OCI-LY3 (cell line): Measurements from ENCODE around the gene MEF2C.

Experiments
- H2AFZ ChIP-seq: fragments of 200-600, 300-600 bp; shearing (Covaris generic); 2 replicates; pipeline ENCODE4 v1.6.0; 2014; ENCODE audit warnings: antibody characterized with exemption, low read depth, low read length
- H3K27ac ChIP-seq: fragments of 200-600, 300-600 bp; sonication (generic); 2 replicates; pipeline ENCODE4 v1.5.1; 2014; ENCODE audit warnings: mild to moderate bottlenecking, low read length, moderate library complexity, mixed read lengths
- H3K27me3 ChIP-seq: fragments of 200-600, 300-600 bp; sonication (generic); 2 replicates; pipeline ENCODE4 v1.6.1; 2014; ENCODE audit warnings: low read depth, low read length, mixed read lengths
- H3K36me3 ChIP-seq: fragments of 200-600, 300-600 bp; sonication (generic); replicated peaks from 2 replicates; pipeline ENCODE3; 2014; ENCODE audit warnings: low read depth, low read length, mixed read lengths
- H3K4me1 ChIP-seq: fragments of 300-600, 200-600 bp; sonication (generic); 2 replicates; pipeline ENCODE4 v1.6.1; 2014; ENCODE audit warnings: low read length, mixed read lengths
- H3K4me2 ChIP-seq: fragments of 200-600, 300-600 bp; sonication (generic); 2 replicates; pipeline ENCODE4 v1.6.1; 2014; ENCODE audit warnings: low read length, mixed read lengths
- H3K4me3 ChIP-seq: fragments of 300-600, 200-600 bp; sonication (generic); 2 replicates; pipeline ENCODE4 v1.5.1; 2014; ENCODE audit warnings: antibody characterized with exemption, mild to moderate bottlenecking, low read length, moderate library complexity
- H3K79me2 ChIP-seq: fragments of 300-600, 200-600 bp; shearing (Covaris generic); 2 replicates; pipeline ENCODE4 v1.6.1; 2014; ENCODE audit warnings: mild to moderate bottlenecking, low read length, mixed read lengths
- H3K9ac ChIP-seq: fragments of 300-600, 200-600 bp; shearing (Covaris generic); 2 replicates; pipeline ENCODE4 v1.6.0; 2014; ENCODE audit warnings: mild to moderate bottlenecking, low read length, moderate library complexity
- H3K9me3 ChIP-seq: fragments of 200-600, 300-600 bp; shearing (Covaris generic); 2 replicates; pipeline ENCODE4 v1.6.1; 2014; ENCODE audit warnings: low read length, mixed read lengths; ENCODE audit not compliant: insufficient read depth
- H4K20me1 ChIP-seq: fragments of 200-600, 300-600 bp; sonication (generic); 2 replicates; pipeline ENCODE4 v1.6.1; 2016; ENCODE audit warnings: low read length, mixed read lengths; ENCODE audit not compliant: insufficient read depth
- EZH2phosphoT487 ChIP-seq: fragments of 200-600 bp; shearing (Covaris generic); IDR thresholded peaks from 2 replicates; pipeline ENCODE4 v1.6.1; 2018; ENCODE audit warnings: antibody characterized with exemption, mixed run types, low read depth
- TF ChIP-seq, protein P1 (sequence below): fragments of 200-600, 300-600 bp; sonication (generic); IDR thresholded peaks from 2 replicates; pipeline ENCODE4 v1.5.1; 2014; ENCODE audit warnings: antibody characterized with exemption, low read length, low read depth

The MEF2C gene

DNA sequence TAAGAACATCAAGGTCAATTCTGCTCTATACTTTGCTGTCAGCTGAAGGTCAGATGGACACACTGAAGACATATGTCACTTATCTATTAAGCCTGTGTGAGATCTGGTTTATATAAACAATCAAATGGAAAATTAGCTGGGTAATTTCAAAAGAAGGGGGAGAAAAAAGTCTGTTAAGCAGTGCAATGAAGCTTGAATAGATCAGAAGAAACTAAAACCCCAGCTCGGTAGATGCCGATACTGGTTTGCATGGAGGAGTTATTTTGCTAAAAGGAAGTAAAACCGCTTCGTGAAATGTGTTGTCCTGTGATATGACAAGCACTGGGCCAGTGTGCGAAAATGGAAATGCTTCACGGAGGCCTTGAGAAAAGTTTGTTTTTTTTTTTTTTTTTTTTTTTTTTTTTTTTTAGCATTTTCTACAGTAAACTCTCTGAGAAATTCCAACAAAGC is 148.8 kb downstream of the MEF2C start:
- H3K79me2 ChIP-seq, result peaks cover 55% of the 10 kb centered on the region
- peaks cover 19% of the 10 kb centered on the region for H3K36me3 ChIP-seq
- H2AFZ ChIP-seq, result no peak overlapping the region
- TF ChIP-seq EZH2phosphoT487, result no peak
- TF ChIP-seq, protein P1, sequence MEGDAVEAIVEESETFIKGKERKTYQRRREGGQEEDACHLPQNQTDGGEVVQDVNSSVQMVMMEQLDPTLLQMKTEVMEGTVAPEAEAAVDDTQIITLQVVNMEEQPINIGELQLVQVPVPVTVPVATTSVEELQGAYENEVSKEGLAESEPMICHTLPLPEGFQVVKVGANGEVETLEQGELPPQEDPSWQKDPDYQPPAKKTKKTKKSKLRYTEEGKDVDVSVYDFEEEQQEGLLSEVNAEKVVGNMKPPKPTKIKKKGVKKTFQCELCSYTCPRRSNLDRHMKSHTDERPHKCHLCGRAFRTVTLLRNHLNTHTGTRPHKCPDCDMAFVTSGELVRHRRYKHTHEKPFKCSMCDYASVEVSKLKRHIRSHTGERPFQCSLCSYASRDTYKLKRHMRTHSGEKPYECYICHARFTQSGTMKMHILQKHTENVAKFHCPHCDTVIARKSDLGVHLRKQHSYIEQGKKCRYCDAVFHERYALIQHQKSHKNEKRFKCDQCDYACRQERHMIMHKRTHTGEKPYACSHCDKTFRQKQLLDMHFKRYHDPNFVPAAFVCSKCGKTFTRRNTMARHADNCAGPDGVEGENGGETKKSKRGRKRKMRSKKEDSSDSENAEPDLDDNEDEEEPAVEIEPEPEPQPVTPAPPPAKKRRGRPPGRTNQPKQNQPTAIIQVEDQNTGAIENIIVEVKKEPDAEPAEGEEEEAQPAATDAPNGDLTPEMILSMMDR, result no peak
- no peaks in the 10 kb centered on the region for H4K20me1 ChIP-seq
- no peaks in the 10 kb centered on the region for H3K9me3 ChIP-seq
- H3K4me3 ChIP-seq, result peak overlapping the region; percentile 27; the same call in 1 of the 2 replicates
- no peaks in the 10 kb centered on the region for H3K27me3 ChIP-seq
- H3K4me1 ChIP-seq, result peaks cover 93% of the 10 kb centered on the region
- peak overlapping the region; percentile 76 for H3K4me2 ChIP-seq
- H3K9ac ChIP-seq, result peak overlapping the region; percentile 97
- peak overlapping the region; percentile 100 for H3K27ac ChIP-seq

DNA sequence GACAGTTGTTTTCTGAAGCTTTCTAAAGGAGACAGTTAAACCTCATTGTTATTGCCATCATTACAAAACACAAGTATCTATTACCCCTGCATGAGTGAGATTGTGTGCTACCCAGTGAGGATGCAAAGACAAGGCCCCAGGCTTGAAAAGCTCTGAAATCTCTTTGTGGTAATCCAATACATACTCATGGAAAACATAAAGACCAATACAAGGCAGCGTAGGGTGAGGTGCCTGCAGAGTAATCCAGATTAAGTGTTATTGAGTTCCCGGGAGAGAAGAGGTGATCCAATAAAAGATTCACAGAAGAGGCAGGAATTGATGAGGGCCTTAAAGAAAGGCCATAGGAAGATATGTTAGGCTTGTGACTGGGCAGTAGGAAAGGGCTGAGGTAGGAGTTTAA is 150.1 kb downstream of the MEF2C start:
- Histone ChIP-seq H3K9ac (peak overlapping the region; percentile 97), H2AFZ (no peak overlapping the region), H3K36me3 (peaks cover 18% of the 10 kb centered on the region), H3K79me2 (peaks cover 42% of the 10 kb centered on the region), H4K20me1 (no peaks in the 10 kb centered on the region), H3K9me3 (no peaks in the 10 kb centered on the region), H3K4me1 (peaks cover 79% of the 10 kb centered on the region), H3K4me2 (peak overlapping the region; percentile 76), H3K27ac (peak overlapping the region; percentile 100), H3K27me3 (no peaks in the 10 kb centered on the region), H3K4me3 (peak overlapping the region; percentile 36; the same call in 1 of the 2 replicates)
- TF ChIP-seq EZH2phosphoT487, result no peak
- TF ChIP-seq, protein P1, result no peak

DNA sequence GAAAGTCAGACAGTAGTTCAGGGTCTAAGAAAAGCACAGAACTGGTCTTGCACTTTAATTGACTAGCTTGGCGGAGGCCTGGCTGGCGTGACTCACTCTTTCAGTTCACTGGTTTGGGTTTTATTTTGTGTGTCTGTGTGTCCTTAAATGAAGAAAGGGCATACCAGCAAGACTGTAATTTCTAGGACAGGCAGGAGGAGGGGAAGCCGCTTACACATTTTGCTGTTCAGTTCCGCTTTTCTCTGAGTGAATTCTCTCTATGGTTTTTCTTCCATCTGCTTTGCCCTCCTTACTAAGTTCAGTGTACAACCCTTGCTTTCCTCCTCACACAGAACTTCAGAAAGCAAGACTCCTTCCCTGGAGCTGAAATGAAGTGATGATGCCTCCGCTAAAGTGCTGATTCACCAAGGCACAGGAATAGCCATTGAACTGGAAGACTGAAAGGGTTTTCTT is 150.8 kb downstream of the MEF2C start:
- Histone ChIP-seq H3K79me2 (peaks cover 35% of the 10 kb centered on the region), H4K20me1 (no peaks in the 10 kb centered on the region), H3K36me3 (peaks cover 14% of the 10 kb centered on the region), H3K9me3 (no peaks in the 10 kb centered on the region), H3K4me1 (peaks cover 72% of the 10 kb centered on the region), H3K27ac (peak overlapping the region; percentile 100), H3K4me2 (peak overlapping the region; percentile 80), H3K9ac (peak overlapping the region; percentile 97), H2AFZ (no peak overlapping the region), H3K27me3 (no peaks in the 10 kb centered on the region), H3K4me3 (peak overlapping the region; percentile 56)
- TF ChIP-seq, protein P1, result no peak
- no peak for TF ChIP-seq EZH2phosphoT487

DNA sequence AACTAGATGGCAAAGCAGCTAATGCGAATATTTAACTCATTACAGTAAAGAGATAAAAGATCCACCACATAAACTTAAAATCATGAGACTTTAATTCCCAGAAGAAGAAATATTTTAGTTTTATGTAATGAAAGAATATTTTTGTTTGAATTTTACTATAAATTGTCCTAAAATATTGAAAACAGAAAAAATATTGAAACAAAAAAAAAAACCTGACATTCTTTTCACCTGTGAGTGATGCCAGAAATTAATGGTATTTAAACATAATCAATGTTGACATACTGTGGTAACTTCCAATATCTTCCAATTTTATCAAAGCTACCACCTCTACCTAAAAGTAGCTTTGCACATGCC is 153.2 kb downstream of the MEF2C start:
- Histone ChIP-seq H3K79me2 (peaks cover 24% of the 10 kb centered on the region), H3K27ac (peak overlapping the region; percentile 100), H3K4me2 (peak overlapping the region; percentile 80), H2AFZ (no peak overlapping the region), H3K4me1 (peaks cover 50% of the 10 kb centered on the region), H3K9ac (peak overlapping the region; percentile 91), H3K4me3 (no peak overlapping the region), H4K20me1 (no peaks in the 10 kb centered on the region), H3K9me3 (no peaks in the 10 kb centered on the region), H3K36me3 (peaks cover 31% of the 10 kb centered on the region), H3K27me3 (no peaks in the 10 kb centered on the region)
- TF ChIP-seq, protein P1, result no peak
- TF ChIP-seq EZH2phosphoT487, result no peak
